Stimulated activated CD8-positive, alpha-beta memory T cell treated with anti-CD3 and anti-CD28 coated beads, Interleukin-7, amount 100 ng/mL, for 48 hours (primary cell): ENCODE data around the gene METTL25B.
A peak's percentile ranks its signal among the peaks of the same experiment; 100 is the strongest.

Experiments used
- DNase-seq, 2 donors: peaks; one replicate each; pipeline ENCODE4 v3.0.0-alpha.2; 2020; ENCODE audit warnings: low read depth in 1 of 2; ENCODE audit errors: extremely low read depth in 1 of 2

Gene METTL25B

DNA sequence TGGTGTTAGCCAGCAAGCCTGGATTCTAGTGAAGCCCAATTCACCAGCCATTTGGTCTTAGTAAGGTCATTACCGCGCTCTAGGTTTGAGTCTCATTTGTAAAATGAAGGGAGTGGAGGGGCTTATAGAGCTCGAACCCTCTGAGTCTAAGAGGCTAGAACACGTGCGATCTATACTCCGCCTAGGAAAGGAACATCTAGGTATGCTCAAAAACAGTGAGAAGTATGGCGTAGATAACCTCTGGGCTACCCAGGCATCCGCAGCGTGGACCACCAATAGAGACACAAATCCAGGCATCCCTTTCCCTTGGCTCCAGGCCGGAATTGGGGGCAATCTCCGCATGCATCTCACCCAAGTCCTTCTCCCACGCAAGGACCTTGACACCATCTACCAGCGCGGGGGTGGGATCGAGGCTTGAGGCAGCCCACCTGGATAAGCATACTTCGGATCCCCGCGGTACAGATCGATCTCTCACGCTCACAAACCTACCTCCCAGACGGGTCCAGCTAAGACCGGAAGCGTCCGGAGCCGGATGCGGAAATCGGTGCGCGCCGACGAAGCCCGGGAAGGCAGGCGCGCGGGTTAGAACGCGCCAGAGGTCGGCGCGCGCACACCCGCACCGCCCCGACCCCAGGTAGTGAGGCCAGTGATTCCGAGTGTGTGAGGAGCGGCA, at the start of gene METTL25B:
Gene METTL25B (plus strand): TSS at position 544 of the 673 bp plus-strand sequence. CDS start 636 bp downstream, outside the sequence.
- peak; percentile 70 to 73 for DNase-seq

DNA sequence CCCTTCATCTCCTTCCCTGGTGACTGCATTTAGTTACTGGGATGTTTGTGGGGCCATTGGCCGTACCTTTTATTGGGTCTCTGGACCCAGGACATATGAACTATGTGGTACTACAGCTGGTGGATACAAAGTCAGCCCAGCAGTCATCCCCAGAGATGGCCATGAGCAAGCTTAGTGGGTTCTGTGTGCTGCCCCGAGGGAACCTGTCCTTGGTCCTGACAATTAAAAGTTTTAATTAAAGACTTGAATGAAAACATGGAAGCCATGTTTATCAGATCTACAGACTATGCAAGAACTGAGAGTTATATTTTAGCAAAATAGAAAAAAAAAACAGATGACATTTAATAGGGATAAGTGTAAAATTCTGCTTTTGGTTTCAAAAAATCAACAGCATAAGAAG, 48.2 kb upstream of the METTL25B start:
- no peak for DNase-seq

DNA sequence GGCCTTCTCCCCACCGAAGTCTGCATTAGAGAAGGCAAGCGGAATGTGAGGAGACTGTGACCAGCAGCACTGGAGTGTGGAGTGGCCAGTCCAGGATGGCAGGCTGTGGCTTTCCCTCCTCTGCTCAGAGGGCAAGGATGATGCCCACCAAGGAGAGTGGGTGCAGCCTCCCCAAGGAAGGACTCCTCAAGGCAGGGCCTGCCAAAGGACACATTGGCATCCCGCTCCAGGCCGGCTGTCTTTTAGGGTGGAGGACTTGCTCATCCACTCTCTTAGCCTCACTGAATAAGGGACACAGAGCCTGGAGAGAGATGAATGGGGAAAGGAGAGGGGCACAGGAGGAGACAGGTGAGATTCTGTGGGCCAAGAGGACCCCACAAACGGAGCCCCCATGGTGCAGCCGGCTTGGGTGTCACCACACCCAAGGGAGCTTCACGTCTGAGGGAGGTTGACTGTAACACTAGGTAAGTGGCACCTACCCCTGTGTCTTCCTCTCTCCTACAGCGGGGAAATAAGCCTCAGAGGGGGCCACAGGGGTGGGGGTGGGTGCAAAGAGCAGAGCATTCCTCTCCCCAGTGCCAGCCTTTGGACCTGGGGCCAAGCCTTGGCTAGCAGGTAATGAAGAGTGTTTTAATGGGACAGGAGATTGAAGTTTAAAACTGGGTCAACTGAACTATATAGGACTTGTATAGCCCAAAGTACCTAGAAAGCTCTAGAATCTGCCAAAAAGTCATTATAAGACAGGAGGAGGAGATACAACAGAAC, 46.9 kb upstream of the METTL25B start:
- no peak for DNase-seq

DNA sequence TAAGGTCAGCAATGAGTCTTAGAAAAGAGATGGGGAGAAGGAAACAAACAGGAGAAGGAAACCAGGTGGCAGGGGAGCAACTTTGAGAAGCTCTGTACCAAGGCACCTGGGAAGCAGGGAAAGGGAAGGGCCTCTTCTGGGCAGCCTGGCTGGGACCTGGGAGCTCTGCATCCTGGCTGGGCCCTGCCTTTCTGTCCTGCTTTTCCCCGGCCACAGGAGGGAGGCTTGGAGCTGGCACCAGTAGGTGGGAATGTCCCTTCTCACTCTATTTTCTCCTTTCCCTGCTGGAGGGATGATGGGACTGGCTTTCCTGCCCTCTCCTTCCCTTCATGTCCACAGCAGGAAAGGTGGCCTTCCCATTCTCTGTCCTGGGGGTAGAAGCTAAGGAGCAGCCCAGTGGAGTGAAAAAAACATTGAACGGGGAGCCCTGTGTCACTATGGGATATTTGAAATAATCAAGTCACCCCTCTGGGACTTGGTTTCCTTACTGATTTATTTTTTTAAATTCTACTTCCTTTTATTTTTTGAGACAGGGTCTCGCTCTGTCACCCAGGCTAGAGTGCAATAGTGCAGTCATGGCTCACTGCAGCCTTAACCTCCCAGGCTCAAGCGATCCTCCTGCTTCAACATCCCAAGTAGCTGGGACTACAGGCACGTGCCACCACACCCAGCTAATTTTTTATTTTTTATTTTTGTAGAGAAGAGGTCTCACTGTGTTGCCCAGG, 45.9 kb upstream of the METTL25B start:
- no peak for DNase-seq

DNA sequence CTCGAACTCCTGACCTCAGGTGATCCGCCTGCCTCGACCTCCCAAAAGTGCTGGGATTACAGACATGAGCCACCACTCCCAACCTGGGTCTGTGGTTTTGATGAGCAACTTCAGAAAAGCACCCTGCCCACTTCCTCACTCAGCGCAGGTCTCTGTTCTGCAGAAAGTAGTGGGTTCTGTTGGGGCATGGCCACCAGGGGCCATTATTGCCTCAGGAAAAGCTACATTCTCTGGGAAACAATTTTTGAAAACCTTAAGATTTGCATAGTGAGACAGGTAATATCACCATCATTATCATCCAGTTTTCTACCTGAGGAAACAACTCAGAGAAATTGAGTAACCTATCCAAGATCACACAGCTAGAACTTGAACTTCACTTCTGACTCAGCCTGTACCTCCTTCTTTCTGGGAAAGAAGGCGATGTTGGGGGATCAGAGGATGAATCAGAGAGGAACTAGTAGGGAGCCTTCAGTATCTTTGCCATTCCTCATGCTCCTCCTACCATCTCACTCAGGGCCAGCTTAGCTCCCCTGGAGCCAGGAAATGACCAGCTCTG, 44.0 kb upstream of the METTL25B start:
- DNase-seq: no peak

DNA sequence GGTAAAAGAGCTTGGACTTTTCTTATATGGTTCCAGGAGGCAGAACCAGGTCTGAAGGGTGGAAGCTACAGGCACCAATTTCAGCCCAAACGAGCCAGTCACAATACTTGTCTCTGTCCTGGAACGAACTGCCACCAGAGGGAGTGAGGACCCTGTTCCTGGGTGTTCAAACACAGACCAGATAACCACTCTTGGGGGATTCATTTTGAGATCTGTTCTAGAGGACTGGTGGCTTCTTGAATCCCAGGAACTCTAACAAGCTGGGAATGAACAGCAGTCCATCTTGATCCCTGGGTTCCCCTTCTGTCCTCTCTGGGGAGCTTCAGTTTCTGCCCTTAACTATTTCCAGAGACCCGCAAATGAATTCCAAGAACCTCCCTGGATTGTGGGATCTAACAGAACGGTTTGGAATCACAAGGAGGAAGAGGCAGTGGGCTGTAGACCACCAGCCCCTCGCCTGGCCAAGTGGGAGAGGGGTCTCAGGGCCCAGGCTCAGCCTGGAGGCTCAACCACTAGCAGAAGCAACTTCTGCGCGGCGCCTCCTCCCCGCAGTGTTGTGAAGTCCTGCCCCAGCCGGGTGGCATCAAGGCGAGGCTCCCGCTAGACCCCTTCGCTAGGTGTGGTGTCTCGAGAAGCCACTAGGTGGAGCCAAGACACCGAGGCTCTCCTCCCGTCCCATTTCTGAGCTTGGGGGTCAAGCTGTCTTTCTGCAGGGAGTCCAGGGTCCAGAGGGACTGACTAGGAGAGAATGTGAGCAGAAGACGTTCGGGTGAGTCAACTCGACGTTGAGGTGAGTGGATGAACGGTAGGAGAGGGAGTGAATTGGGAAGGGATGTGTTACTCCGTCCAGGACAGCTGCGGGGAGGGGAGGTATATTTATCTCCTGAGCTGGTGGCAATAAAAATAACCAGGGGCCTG, 39.0 kb upstream of the METTL25B start:
- DNase-seq: peak in 1 of 2 donors; percentile 62

DNA sequence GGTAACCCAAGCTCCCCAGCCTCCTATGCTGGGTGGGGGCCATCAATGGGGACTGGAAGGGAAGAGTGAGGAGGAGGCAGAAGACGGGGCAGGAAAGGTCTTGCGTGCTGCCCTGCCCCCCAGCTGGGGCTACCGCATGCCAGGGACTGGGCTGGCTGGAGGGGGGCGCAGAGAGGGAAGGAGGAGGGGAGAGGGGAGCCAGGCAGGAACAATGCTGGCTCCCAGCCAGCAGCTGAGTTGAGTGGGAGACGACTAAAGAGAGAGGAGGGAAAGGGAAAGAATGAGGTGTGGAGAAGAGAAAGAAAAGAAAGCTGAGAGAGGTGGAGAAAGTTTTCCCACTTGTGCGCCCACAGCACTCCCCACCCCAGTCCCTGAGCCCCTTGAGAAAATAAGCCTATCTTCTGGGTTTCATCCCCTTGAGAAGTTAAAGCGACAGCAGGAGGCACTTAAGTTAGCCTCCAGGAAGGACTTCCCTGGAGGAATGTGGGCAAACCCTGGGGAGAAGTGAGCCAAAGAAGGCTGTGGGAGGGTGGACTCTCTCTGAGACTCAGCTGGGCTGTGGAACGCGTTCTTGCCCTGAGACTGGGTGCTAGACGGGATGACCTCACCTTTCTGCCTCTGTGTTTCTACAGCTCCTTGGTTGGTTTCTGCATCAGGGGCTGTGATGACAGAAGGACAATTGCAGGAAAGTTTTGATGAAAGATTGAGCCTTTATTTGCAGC, 38.2 kb upstream of the METTL25B start:
- DNase-seq: no peak

DNA sequence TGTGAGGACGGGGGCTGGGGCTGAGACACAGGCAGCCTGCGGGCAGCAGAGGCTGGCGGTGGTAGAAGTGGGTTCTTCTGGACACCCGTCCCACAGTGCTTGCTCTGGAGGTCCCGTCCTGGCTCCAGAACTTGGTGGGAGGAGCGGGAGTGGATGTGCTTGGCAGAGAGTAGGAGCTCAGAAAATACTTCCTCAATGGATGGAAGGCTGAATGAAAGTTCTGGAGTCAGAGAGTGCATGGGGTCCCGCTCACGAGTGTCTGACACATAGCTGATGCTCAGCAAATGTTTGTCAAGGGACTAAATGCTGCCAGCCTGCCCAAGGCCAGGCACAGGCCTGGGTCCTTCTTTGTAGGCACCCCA, 37.6 kb upstream of the METTL25B start:
- DNase-seq: no peak

DNA sequence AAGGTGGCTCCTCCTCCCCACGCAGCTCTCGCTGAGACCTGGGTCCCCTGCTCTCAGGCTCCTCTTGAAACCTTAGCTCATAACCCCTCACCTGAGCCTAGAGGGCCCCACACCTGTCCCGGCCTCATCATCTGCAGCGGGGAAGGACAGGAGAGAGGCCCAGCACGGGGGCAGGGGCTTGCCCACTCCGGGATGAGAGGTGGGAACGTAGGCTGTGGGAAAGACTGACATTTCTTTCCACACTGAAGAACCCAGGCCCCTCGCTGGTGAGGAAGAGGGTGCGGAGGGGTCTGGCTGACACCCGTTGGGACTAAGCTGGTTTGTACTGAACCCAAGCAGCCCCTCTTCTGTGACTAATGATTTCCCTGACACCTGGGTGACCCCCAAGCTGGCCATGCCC, 37.1 kb upstream of the METTL25B start:
- DNase-seq: no peak

DNA sequence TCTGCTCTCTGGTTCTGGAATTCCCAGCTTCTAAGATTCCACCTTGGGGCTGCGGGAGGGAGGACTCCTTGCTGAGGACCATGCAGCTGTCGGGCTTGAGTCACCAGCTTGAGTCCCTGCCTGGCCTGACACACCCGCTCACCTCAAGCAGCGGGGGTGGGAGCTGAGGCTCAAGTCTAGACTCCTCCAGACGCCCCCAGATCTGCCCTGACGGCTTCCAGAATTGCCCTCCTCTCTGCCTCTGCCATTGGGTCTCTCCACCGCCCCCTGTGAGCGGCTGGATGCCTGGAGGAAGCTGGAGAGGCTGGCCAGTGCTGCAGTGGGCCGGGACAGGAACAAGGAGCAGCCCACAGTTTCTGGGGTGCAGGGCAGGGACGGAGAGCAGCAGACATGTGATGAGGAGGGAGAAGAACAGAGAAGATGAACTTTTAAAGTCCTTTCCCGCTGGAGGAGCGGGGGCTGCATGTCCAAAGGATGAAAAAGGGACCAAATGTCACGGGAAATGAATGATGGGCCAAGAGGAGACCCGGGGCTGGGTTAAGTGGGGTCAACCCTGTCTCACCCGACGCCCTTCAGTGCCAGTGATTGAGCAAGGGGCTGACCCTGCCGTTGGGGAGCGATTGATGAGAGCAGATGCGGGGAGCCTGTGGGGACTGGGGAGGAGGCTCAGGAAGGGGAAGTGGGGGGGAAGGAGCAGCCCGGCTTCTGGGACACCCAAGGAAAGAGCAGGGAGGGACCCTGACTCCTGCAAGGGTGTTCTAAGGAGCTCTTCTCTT, 36.4 kb upstream of the METTL25B start:
- DNase-seq: no peak

DNA sequence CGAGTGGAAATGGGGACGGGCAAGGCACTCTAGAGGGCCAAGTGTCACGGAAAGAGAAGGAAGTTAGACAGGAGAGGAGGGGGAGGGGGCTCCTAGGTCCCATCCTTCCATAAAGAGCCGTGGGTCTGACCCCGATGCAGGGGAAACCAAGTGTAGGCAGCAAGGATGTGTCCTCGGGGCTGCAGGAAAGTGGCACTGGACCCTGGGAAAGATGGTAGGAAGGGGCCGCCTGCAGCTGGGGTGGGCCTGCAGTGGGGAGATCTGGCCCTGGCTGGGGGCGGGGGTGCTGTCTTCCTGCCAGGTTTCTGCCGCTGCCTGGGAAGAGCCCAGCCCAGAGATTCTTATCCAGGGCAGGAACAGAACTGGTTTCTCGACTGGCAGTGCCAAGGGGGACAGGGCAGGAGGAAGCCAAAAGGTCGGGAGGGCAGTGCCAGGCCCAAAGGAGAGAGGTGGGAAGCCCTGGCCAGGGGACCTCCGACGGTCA, 35.8 kb upstream of the METTL25B start:
- no peak for DNase-seq

DNA sequence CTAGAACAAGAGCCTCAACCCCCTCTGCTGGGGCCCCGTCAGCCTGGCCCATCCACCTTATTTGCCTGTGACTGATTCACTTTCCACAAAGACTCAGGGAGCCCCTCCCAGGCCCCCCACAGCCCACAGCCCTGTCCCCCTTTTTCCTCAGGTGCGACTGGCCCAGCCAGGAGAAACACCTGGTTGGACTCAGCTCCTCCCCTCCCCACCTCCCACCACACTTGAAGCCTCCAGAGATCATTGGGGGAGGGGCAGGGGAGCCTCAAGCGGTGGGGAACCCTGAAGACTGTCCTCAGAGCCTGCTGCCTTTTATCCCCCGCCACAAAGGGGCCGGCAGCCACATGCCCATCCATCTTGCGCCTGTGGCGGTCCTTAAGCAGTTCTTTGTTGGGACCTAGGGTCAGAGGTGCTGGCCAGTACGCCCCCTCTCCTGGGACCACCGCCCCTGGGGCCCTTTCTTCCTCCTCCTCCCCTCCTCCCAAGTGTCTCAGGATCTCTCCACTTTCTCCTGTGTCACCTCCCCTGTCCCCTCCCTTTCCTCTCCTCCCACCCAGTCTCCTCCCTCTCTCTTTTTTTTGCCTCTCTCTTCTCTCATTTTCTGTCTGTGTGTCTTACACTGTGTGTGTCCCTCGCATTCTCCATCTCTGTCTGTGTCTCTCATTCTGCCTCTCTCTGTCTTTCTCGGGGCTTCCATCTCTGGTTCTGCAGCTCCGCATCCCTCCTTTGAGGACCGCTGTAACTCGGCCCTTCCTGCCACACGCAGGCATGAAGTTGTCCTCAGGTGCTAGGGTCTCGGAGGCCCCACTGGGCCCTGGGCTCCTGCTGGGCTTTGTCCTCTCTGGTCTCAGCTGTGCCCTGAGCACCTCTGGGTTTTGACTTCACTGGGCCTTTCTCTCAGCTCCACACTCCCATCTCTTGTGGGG, 35.1 kb upstream of the METTL25B start:
- no peak for DNase-seq

DNA sequence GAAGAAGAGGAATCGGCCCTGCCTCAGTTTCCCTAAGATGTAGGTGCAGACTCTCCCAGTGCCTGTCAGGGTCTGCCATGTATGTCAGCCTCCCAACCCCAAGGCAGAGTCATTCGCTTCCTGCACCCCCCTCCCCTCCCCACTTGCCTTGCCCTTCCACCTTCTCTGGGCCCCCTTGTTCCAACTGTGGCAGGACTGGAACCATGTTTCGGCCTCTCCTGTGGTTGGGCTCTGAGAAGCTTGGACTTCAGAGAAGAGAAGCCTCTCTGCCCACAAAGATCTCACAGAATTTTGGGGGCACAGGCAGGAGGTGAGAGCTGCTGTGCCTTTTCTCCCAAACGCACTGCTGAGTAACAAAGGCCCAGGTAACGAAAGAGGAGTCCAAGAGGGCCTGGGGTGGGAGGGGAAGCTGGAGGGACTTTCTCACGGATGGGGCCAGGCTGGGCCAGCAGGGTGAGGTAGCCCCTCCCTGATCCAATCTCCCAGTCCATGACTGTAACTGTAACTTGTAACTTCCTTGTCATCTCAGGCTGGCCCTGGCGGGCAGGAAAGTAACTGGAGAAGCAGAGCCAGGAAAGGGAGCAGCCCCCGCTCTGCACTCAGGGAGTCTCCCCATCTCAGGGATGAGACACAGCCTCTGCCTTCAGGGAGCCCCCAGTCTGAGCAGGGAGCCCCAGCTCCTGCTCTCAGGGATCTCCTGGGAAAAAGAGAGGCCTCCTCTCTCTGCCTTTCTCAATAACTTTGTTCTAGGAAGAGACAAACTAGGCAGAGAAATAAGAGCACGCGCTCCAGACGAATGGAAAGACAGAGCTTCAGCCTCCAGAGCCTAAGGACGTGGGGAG, 34.2 kb upstream of the METTL25B start:
- DNase-seq: no peak

DNA sequence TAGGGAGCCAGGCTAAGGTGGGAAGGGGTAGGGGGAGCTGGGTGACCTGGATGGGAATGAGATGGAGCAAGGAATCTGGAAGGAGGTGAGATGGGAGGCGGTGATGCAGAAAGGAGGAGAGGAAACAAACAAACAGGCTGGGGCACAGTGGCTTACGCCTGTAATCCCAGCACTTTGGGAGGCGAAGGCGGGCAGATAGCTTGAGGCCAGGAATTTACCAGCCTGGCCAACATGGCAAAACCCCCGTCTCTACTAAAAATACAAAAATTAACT, 33.6 kb upstream of the METTL25B start:
- no peak for DNase-seq

DNA sequence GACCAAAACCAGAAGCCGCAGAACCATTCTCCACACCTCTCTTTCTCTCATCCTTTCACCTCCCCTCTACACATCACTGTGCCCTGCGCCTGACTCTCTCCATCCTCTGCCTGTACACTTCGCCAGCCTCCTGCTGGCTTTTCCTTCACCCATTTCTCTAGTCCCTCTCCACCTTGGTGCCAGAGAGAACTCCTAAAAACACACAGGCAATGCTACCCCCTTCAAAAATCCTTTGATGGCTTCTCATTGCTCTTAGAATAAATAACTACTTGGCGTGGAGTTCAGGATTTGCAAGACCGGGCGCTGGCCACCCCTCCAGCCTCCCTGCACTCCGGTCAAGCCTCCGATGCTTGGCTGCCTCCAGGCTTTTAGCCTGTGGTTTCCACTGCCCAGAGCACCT, 31.5 kb upstream of the METTL25B start:
- no peak for DNase-seq

DNA sequence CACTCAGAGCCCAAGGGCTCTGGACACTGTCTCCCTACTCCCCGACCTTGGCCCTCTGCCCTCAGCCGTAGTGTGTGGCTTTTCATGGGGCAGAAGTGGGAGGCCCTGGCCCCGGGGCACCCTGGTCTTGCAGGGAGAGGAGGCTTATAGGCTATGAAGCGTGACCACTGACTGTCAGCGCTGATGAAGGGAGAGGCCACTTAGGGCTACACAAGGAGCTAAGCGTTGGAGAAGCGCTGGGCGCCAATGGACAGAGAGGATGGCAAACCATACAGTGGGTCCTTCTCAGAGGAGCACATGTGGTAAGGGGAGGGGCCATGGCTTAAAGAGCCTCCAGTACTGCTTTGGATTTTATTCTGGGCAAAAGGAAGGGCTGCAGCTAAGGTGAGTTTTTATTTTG, 30.8 kb upstream of the METTL25B start:
- DNase-seq: no peak

DNA sequence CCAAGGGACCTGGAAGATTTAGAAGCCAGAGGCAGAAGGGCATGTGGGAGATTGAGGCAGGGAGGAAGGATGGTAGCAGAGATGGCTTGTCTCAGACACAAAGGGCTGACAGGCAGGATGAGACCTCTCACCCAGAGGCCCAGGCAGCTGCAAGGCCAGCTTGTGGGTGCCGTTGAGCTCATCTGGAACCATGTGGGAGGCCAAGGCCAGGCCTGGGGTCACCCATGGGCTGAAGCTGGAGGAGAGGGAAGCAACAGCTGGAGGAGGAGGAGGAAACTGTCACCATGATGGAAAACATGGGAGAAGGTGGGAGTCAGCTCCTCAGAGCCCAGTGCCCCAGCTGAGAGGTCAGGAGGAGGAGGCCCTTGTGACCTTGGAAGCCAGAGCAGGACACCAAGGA, 29.3 kb upstream of the METTL25B start:
- DNase-seq: no peak
